Osteoblast (primary cell): ENCODE data around the gene NASP. TPM values are rescaled to one million over a fixed set of nuclear protein-coding genes. Genes with fewer than 3 reads are reported as not detected.

Experiments
- DNase-seq: peaks from one replicate; pipeline ENCODE4 v3.0.0; 2011; ENCODE audit warnings: low spot score, mixed read lengths; ENCODE audit not compliant: insufficient read length; ENCODE audit errors: missing footprints
- H2AFZ ChIP-seq: 2 replicates; pipeline ENCODE4 v1.6.0; 2011; ENCODE audit warnings: mild to moderate bottlenecking, low read length
- H3K27ac ChIP-seq: 2 replicates; pipeline ENCODE4 v1.5.1; 2011; ENCODE audit warnings: mild to moderate bottlenecking, low read depth, low read length, moderate library complexity
- H3K27me3 ChIP-seq: 2 replicates; pipeline ENCODE4 v1.6.0; 2012; ENCODE audit warnings: mild to moderate bottlenecking, control low read depth, inconsistent platforms, low read length, moderate library complexity; ENCODE audit not compliant: insufficient read depth
- H3K36me3 ChIP-seq: 2 replicates; pipeline ENCODE4 v1.5.1; 2011; ENCODE audit warnings: mild to moderate bottlenecking, low read length, control low read depth, moderate library complexity; ENCODE audit not compliant: insufficient read depth
- H3K4me1 ChIP-seq: 2 replicates; pipeline ENCODE4 v1.5.1; 2011; ENCODE audit warnings: mild to moderate bottlenecking, low read length, control low read depth, moderate library complexity; ENCODE audit not compliant: insufficient read depth
- H3K4me2 ChIP-seq: 2 replicates; pipeline ENCODE4 v1.6.0; 2011; ENCODE audit warnings: mild to moderate bottlenecking, low read length; ENCODE audit not compliant: insufficient read depth
- H3K4me3 ChIP-seq: fragments of 200-600 bp; sonication (generic); 3 replicates; pipeline ENCODE4 v1.5.1; 2012; ENCODE audit warnings: mild to moderate bottlenecking, low read length, inconsistent platforms; ENCODE audit not compliant: insufficient read depth
- H3K79me2 ChIP-seq: 2 replicates; pipeline ENCODE4 v1.6.0; 2012; ENCODE audit warnings: mild to moderate bottlenecking, low read length, control low read depth, inconsistent platforms; ENCODE audit not compliant: insufficient read depth
- H3K9me3 ChIP-seq: 2 replicates; pipeline ENCODE4 v1.5.1; 2011; ENCODE audit warnings: low read depth, low read length, control low read depth
- H4K20me1 ChIP-seq: 2 replicates; pipeline ENCODE4 v1.6.0; 2012; ENCODE audit warnings: mild to moderate bottlenecking, low read length, control low read depth; ENCODE audit not compliant: insufficient read depth
- CTCF ChIP-seq: IDR thresholded peaks from 2 replicates; pipeline ENCODE4 v1.5.1; 2011; ENCODE audit warnings: mild to moderate bottlenecking, low read depth, low read length, moderate library complexity; ENCODE audit errors: extremely low read depth
- total RNA-seq: library from RNA; depleted of rRNA; stranded (reverse); fragments of >200 nt; gene quantifications from 2 replicates; pipeline ENCODE4 v1.2.3, GENCODE V29; 2012

Gene NASP
- total RNA-seq, 1 donor, result 27.5 TPM

GRCh38 chr1:45644661-45645060, 60.8 kb downstream of the NASP start:
- no peak overlapping the region for H3K27ac ChIP-seq
- no peaks in the 10 kb centered on the region for H3K9me3 ChIP-seq
- H4K20me1 ChIP-seq, result peaks cover 10% of the 10 kb centered on the region
- H3K27me3 ChIP-seq, result no peaks in the 10 kb centered on the region
- H3K4me2 ChIP-seq, result no peak overlapping the region
- H3K79me2 ChIP-seq, result peaks cover 28% of the 10 kb centered on the region
- no peak overlapping the region for H3K4me3 ChIP-seq
- no peaks in the 10 kb centered on the region for H3K4me1 ChIP-seq
- DNase-seq, result no peak
- H3K36me3 ChIP-seq, result peaks cover 41% of the 10 kb centered on the region
- no peak for TF ChIP-seq CTCF
- H2AFZ ChIP-seq, result no peak overlapping the region

GRCh38 chr1:45647248-45648021, 63.6 kb downstream of the NASP start:
- TF ChIP-seq CTCF, result no peak
- Histone ChIP-seq H3K79me2 (peaks cover 48% of the 10 kb centered on the region), H4K20me1 (peaks cover 25% of the 10 kb centered on the region), H3K9me3 (no peaks in the 10 kb centered on the region), H2AFZ (no peak overlapping the region), H3K4me3 (no peak overlapping the region), H3K4me1 (no peaks in the 10 kb centered on the region), H3K27ac (no peak overlapping the region), H3K27me3 (no peaks in the 10 kb centered on the region), H3K36me3 (peaks cover 49% of the 10 kb centered on the region), H3K4me2 (no peak overlapping the region)
- DNase-seq, result no peak

- H4K20me1 ChIP-seq, result peaks cover 26% of the 10 kb centered on the region
- no peaks in the 10 kb centered on the region for H3K9me3 ChIP-seq
- H3K79me2 ChIP-seq, result peaks cover 56% of the 10 kb centered on the region
- H3K36me3 ChIP-seq, result peaks cover 95% of the 10 kb centered on the region
- TF ChIP-seq CTCF, result no peak
- no peaks in the 10 kb centered on the region for H3K27me3 ChIP-seq
- H3K27ac ChIP-seq, result peak overlapping the region; percentile 58
- no peak overlapping the region for H3K4me2 ChIP-seq
- peaks cover 4% of the 10 kb centered on the region for H3K4me1 ChIP-seq
- DNase-seq, result no peak
- H2AFZ ChIP-seq, result no peak overlapping the region
- H3K4me3 ChIP-seq, result no peak overlapping the region
These were observed 70.9 kb downstream of the NASP start for GRCh38 chr1:45654540-45655280.

- Histone ChIP-seq H2AFZ (no peak overlapping the region), H4K20me1 (peaks cover 12% of the 10 kb centered on the region), H3K36me3 (peaks cover 80% of the 10 kb centered on the region), H3K4me2 (no peak overlapping the region), H3K79me2 (peaks cover 58% of the 10 kb centered on the region), H3K27ac (no peak overlapping the region), H3K4me1 (peaks cover 4% of the 10 kb centered on the region), H3K4me3 (no peak overlapping the region), H3K9me3 (no peaks in the 10 kb centered on the region), H3K27me3 (no peaks in the 10 kb centered on the region)
- no peak for TF ChIP-seq CTCF
- DNase-seq, result peak; percentile 3
These were observed 72.9 kb downstream of the NASP start for GRCh38 chr1:45656573-45657226.
